ENCODE data around the gene MAT2A. TPM values are rescaled to one million over a fixed set of nuclear protein-coding genes. Genes with fewer than 3 reads are reported as not detected.

MAT2A gene
- polyA plus RNA-seq, 1 donor (not counting 4 experiments of a cell fraction or from before 2014, with no cell fraction given), result 353 TPM

DNA sequence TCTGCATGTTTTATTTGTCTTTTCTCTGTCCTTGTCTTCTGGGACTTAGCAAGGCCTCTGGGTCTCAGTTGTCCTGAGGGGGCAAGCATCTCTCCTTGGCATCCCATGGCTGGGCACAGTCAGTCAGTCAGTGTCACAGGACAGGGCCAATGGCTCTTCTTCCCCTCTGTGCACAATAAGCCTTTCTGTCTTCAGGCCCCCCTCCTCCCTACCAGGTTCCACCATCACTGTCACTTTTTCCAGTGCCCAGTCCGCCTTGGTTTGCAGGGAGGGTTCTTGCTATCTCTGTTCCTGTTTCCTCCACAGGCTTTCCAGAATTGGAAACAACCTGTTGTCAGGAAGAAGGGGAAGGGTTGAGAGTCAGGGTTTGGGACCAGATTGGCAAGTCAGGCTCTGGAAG, 43.5 kb downstream of the MAT2A start:
- dilution Hi-C loops (cut with MboI; ENCODE audit: extremely low pct_ligation_motif_present, low sequenced_read_pairs), result no loop called here
- TF ChIP-seq EZH2 (IDR thresholded peaks at IDR 0.05; ENCODE audit: low read length), result no peak
- TF ChIP-seq, protein P1, sequence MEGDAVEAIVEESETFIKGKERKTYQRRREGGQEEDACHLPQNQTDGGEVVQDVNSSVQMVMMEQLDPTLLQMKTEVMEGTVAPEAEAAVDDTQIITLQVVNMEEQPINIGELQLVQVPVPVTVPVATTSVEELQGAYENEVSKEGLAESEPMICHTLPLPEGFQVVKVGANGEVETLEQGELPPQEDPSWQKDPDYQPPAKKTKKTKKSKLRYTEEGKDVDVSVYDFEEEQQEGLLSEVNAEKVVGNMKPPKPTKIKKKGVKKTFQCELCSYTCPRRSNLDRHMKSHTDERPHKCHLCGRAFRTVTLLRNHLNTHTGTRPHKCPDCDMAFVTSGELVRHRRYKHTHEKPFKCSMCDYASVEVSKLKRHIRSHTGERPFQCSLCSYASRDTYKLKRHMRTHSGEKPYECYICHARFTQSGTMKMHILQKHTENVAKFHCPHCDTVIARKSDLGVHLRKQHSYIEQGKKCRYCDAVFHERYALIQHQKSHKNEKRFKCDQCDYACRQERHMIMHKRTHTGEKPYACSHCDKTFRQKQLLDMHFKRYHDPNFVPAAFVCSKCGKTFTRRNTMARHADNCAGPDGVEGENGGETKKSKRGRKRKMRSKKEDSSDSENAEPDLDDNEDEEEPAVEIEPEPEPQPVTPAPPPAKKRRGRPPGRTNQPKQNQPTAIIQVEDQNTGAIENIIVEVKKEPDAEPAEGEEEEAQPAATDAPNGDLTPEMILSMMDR (optimal IDR thresholded peaks at IDR 0.05 in 1 of 3, IDR thresholded peaks at IDR 0.05 in 1 of 3, conservative IDR thresholded peaks at IDR 0.05 in 1 of 3; ENCODE audit: extremely low read depth in 1 of 3, insufficient read depth in 2 of 3, low read length in 3 of 3), result no peak
- H3K36me3 ChIP-seq (ENCODE audit: control insufficient read depth in 2 of 2, extremely low read depth in 1 of 2, insufficient read depth in 2 of 2, low read length in 2 of 2), result peaks cover 15 to 24% of the 10 kb centered on the region in 2 experiments
- no peaks in the 10 kb centered on the region for H3K9me3 ChIP-seq (ENCODE audit: control insufficient read depth, low read depth, low read length)
- H3K4me1 ChIP-seq (ENCODE audit: control insufficient read depth, extremely low read depth, insufficient read depth, low read length), result peaks cover 32% of the 10 kb centered on the region
- H2AFZ ChIP-seq (ENCODE audit: control insufficient read depth, low read length), result no peak overlapping the region
- H3K4me2 ChIP-seq (ENCODE audit: control insufficient read depth, extremely low read depth, insufficient read depth, low read depth, low read length), result no peak overlapping the region
- no peaks in the 10 kb centered on the region for H3K27me3 ChIP-seq (ENCODE audit: control insufficient read depth, extremely low read depth, insufficient read depth, low read length)
- no peaks in the 10 kb centered on the region for H3K9me1 ChIP-seq (ENCODE audit: control insufficient read depth, extremely low read depth, insufficient read depth, low read length)
- H3K79me2 ChIP-seq (ENCODE audit: control insufficient read depth, insufficient read depth, low read length), result peaks cover 20% of the 10 kb centered on the region
- no peak for FAIRE-seq
- no peak for DNase-seq (ENCODE audit: low read depth, low spot score)
- no peak overlapping the region for H3K9ac ChIP-seq (ENCODE audit: control insufficient read depth, extremely low read depth, insufficient read depth, low read length)
- no peak overlapping the region for H3K4me3 ChIP-seq (ENCODE audit: control insufficient read depth in 2 of 3, extremely low read depth in 1 of 3, insufficient read depth in 2 of 3, low read depth in 1 of 3, low read length in 3 of 3)
- no peak overlapping the region for H3K27ac ChIP-seq (ENCODE audit: control insufficient read depth, insufficient read depth, low read length)
- no peaks in the 10 kb centered on the region for H4K20me1 ChIP-seq (ENCODE audit: control insufficient read depth, extremely low read depth, insufficient read depth, low read length)

DNA sequence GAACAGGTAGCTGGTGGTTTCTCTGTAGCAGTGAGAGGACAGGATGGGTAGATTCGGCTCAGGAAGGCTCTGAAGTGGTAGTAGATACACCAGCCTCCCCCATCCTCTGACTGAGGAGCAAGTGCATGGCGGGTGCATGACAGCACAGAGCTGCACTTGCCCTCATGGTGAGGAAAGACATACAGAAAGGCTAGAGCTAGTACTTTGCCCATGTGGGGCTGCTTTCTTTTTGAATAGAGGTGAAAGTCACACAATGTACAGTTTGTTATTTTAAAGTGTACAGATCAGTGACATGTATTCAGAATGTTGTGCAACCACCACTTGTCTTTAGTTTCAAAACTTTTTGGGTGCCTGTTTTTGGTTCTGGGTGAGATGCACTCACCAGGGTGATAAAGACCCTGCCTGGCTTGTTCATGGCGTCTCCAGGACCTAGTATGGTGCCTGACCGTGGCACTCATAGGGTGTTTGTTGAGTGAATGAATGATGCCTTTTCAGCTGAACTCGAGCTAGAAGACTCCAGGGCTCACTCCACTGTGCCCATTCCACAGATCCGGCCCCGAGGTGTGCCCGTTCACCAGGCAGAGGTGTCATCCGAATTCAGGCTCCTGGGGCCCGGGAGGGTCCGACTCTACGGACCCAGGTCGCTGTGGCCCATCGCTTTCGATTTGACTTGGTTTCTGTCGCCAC, 44.8 kb downstream of the MAT2A start:
- Histone ChIP-seq H3K27me3 (ENCODE audit: control insufficient read depth, extremely low read depth, insufficient read depth, low read length) (no peaks in the 10 kb centered on the region), H3K4me3 (ENCODE audit: control insufficient read depth in 2 of 3, extremely low read depth in 1 of 3, insufficient read depth in 2 of 3, low read depth in 1 of 3, low read length in 3 of 3) (no peak overlapping the region), H4K20me1 (ENCODE audit: control insufficient read depth, extremely low read depth, insufficient read depth, low read length) (no peaks in the 10 kb centered on the region), H2AFZ (ENCODE audit: control insufficient read depth, low read length) (no peak overlapping the region), H3K4me1 (ENCODE audit: control insufficient read depth, extremely low read depth, insufficient read depth, low read length) (peaks cover 27% of the 10 kb centered on the region), H3K36me3 (ENCODE audit: control insufficient read depth in 2 of 2, extremely low read depth in 1 of 2, insufficient read depth in 2 of 2, low read length in 2 of 2) (peaks cover 15 to 24% of the 10 kb centered on the region in 2 experiments), H3K9ac (ENCODE audit: control insufficient read depth, extremely low read depth, insufficient read depth, low read length) (no peak overlapping the region), H3K79me2 (ENCODE audit: control insufficient read depth, insufficient read depth, low read length) (peaks cover 7% of the 10 kb centered on the region), H3K4me2 (ENCODE audit: control insufficient read depth, extremely low read depth, insufficient read depth, low read depth, low read length) (no peak overlapping the region), H3K9me1 (ENCODE audit: control insufficient read depth, extremely low read depth, insufficient read depth, low read length) (no peaks in the 10 kb centered on the region), H3K9me3 (ENCODE audit: control insufficient read depth, low read depth, low read length) (no peaks in the 10 kb centered on the region), H3K27ac (ENCODE audit: control insufficient read depth, insufficient read depth, low read length) (no peak overlapping the region)
- TF ChIP-seq, protein P1 (optimal IDR thresholded peaks at IDR 0.05 in 1 of 3, IDR thresholded peaks at IDR 0.05 in 1 of 3, conservative IDR thresholded peaks at IDR 0.05 in 1 of 3; ENCODE audit: extremely low read depth in 1 of 3, insufficient read depth in 2 of 3, low read length in 3 of 3), result no peak
- TF ChIP-seq EZH2 (IDR thresholded peaks at IDR 0.05; ENCODE audit: low read length), result no peak
- no peak for DNase-seq (ENCODE audit: low read depth, low spot score)
- dilution Hi-C loops (cut with MboI; ENCODE audit: extremely low pct_ligation_motif_present, low sequenced_read_pairs), result no loop called here
- no peak for FAIRE-seq
